Fibroblast of lung (primary cell): ENCODE measurements around the gene ALOX12. TPM values are rescaled to one million over a fixed set of nuclear protein-coding genes. Genes with fewer than 3 reads are reported as not detected.
"Not testable (repeated sequence)": the region's sequence is repeated elsewhere in the genome, so short reads cannot be mapped to it uniquely, and the experiment has no call there.

Experiments
- DNase-seq, 2 donors: peaks; one replicate each; pipeline versions ENCODE4 v3.0.0 to v3.0.0-alpha.2; 2010; ENCODE audit warnings: low read depth in 2 of 2
- H2AFZ ChIP-seq: 2 replicates; pipeline ENCODE4 v1.5.1; 2012; ENCODE audit warnings: low read length, control low read depth, inconsistent platforms
- H3K27ac ChIP-seq: 2 replicates; pipeline ENCODE4 v1.5.1; 2011; ENCODE audit warnings: low read length, control low read depth; ENCODE audit not compliant: insufficient read depth
- H3K27me3 ChIP-seq: 2 replicates; pipeline ENCODE4 v1.5.1; 2011; ENCODE audit warnings: mild to moderate bottlenecking, low read length; ENCODE audit not compliant: control insufficient read depth, insufficient read depth
- H3K36me3 ChIP-seq: 2 replicates; pipeline ENCODE4 v1.5.1; 2011; ENCODE audit warnings: low read length; ENCODE audit not compliant: control insufficient read depth, insufficient read depth
- H3K4me1 ChIP-seq: 2 replicates; pipeline ENCODE4 v1.5.1; 2011; ENCODE audit warnings: low read length; ENCODE audit not compliant: control insufficient read depth, insufficient read depth; ENCODE audit errors: extremely low read depth
- H3K4me2 ChIP-seq: 2 replicates; pipeline ENCODE4 v1.5.1; 2011; ENCODE audit warnings: low read length, control low read depth; ENCODE audit not compliant: insufficient read depth; ENCODE audit errors: extremely low read depth
- H3K4me3 ChIP-seq, 4 experiments: fragments of 200-600 bp in 1 of 4; sonication (generic) in 1 of 4; replicated peaks in 1 of 4; 2 replicates each; pipeline ENCODE4 v1.5.1; 2011 to 2016; ENCODE audit warnings: low read length in 4 of 4, low read depth in 3 of 4, mild to moderate bottlenecking in 3 of 4, control low read depth in 2 of 4, inconsistent platforms in 1 of 4, mixed read lengths in 1 of 4; ENCODE audit not compliant: insufficient read depth in 1 of 4; ENCODE audit errors: control extremely low read depth in 1 of 4
- H3K79me2 ChIP-seq: 2 replicates; pipeline ENCODE4 v1.5.1; 2012; ENCODE audit warnings: mild to moderate bottlenecking, low read length, inconsistent platforms; ENCODE audit not compliant: control insufficient read depth, insufficient read depth
- H3K9ac ChIP-seq: 2 replicates; pipeline ENCODE4 v1.5.1; 2011; ENCODE audit warnings: mild to moderate bottlenecking, low read length, control low read depth; ENCODE audit not compliant: insufficient read depth
- H3K9me3 ChIP-seq: 2 replicates; pipeline ENCODE4 v1.5.1; 2012; ENCODE audit warnings: low read depth, low read length; ENCODE audit not compliant: control insufficient read depth, insufficient read depth
- H4K20me1 ChIP-seq: 2 replicates; pipeline ENCODE4 v1.5.1; 2011; ENCODE audit warnings: low read length; ENCODE audit not compliant: control insufficient read depth, insufficient read depth; ENCODE audit errors: extremely low read depth
- EZH2 ChIP-seq: IDR thresholded peaks from 2 replicates; pipeline ENCODE4 v1.5.1; 2012; ENCODE audit warnings: low read length, control low read depth, mild to moderate bottlenecking; ENCODE audit errors: missing control alignments
- polyA plus RNA-seq, 2 donors: library from polyadenylated mRNA; depleted of rRNA in 1 of 2; stranded (reverse) in 1 of 2; unstranded in 1 of 2; fragments of >200 nt; gene quantifications; 2 replicates each; pipeline ENCODE4 v1.2.1, GENCODE V29; 2011 to 2012; ENCODE audit warnings: missing spikeins in 1 of 2
- total RNA-seq: library from RNA; depleted of rRNA; stranded (reverse); fragments of >200 nt; gene quantifications from 2 replicates; pipeline ENCODE4 v1.2.1, GENCODE V29; 2014
- TF ChIP-seq, protein P1 (sequence below), 2 donors: IDR thresholded peaks in 1 of 2; conservative IDR thresholded peaks in 1 of 2; 1 replicate in 1 of 2; 2 replicates in 1 of 2; pipeline ENCODE4 v1.5.1; 2011 to 2012; ENCODE audit warnings: low read length in 2 of 2, control low read depth in 1 of 2, inconsistent platforms in 1 of 2, low read depth in 1 of 2, mild to moderate bottlenecking in 1 of 2

The ALOX12 gene
- total and polyA plus RNA-seq, 2 donors (not counting 1 experiment from before 2014, with no cell fraction given): 0.06 to 0.17 TPM

DNA sequence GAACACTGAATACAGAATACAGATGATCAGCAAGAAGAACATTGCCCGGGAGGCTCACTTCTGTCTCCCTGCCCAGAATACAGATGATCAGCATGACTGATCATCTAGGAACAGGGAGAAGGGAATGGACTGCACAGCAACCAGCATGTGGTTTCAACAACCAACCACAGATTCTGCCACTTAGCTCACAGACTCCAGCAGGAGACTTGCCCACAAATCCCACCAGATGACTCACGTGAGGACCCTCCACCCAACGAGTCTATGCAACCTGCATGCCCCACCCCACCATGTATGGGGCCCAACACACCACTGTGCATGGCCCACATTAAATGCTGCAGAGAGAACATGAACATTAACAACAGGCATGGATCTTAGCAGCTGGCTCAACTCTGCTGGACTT, 36.1 kb upstream of the ALOX12 start:
- H3K4me1 ChIP-seq: no peaks in the 10 kb centered on the region
- no peak overlapping the region for H2AFZ ChIP-seq
- no peaks in the 10 kb centered on the region for H3K36me3 ChIP-seq
- no peaks in the 10 kb centered on the region for H4K20me1 ChIP-seq
- no peaks in the 10 kb centered on the region for H3K9me3 ChIP-seq
- no peak overlapping the region for H3K4me2 ChIP-seq
- H3K27ac ChIP-seq: no peak overlapping the region
- H3K27me3 ChIP-seq: no peaks in the 10 kb centered on the region
- TF ChIP-seq, protein P1, sequence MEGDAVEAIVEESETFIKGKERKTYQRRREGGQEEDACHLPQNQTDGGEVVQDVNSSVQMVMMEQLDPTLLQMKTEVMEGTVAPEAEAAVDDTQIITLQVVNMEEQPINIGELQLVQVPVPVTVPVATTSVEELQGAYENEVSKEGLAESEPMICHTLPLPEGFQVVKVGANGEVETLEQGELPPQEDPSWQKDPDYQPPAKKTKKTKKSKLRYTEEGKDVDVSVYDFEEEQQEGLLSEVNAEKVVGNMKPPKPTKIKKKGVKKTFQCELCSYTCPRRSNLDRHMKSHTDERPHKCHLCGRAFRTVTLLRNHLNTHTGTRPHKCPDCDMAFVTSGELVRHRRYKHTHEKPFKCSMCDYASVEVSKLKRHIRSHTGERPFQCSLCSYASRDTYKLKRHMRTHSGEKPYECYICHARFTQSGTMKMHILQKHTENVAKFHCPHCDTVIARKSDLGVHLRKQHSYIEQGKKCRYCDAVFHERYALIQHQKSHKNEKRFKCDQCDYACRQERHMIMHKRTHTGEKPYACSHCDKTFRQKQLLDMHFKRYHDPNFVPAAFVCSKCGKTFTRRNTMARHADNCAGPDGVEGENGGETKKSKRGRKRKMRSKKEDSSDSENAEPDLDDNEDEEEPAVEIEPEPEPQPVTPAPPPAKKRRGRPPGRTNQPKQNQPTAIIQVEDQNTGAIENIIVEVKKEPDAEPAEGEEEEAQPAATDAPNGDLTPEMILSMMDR (conservative IDR thresholded peaks at IDR 0.05 in 1 of 2, IDR thresholded peaks at IDR 0.05 in 1 of 2; ENCODE audit: low read depth in 1 of 2, low read length in 2 of 2): no peak
- TF ChIP-seq EZH2: no peak
- DNase-seq: no peak
- H3K4me3 ChIP-seq: no peak overlapping the region
- no peak overlapping the region for H3K9ac ChIP-seq
- H3K79me2 ChIP-seq: no peaks in the 10 kb centered on the region

DNA sequence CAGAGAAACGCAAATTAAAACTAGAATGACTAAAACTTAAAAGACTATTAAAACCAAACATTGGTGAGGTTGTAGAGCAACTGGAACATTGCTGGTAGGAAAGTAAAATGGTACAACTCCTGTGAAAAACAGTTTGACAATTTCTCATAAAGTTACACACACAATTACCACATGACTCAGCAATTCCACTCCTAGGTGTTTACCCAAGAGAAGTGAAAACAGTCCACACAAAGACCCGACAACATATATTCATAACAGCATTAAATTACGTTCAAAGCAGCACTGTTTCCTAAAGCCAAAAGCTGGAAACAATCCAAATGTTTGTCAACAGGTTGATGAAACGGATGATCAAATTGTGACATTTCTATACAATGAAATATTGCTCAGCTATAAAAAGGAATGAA, 26.5 kb upstream of the ALOX12 start:
- Histone ChIP-seq H3K4me1 (no peaks in the 10 kb centered on the region), H2AFZ (no peak overlapping the region), H3K9ac (no peak overlapping the region), H3K9me3 (no peaks in the 10 kb centered on the region), H3K4me2 (no peak overlapping the region), H4K20me1 (no peaks in the 10 kb centered on the region), H3K79me2 (no peaks in the 10 kb centered on the region), H3K36me3 (no peaks in the 10 kb centered on the region), H3K27me3 (no peaks in the 10 kb centered on the region), H3K27ac (no peak overlapping the region), H3K4me3 (no peak overlapping the region)
- no peak for DNase-seq
- no peak for TF ChIP-seq EZH2
- TF ChIP-seq, protein P1 (conservative IDR thresholded peaks at IDR 0.05 in 1 of 2, IDR thresholded peaks at IDR 0.05 in 1 of 2; ENCODE audit: low read depth in 1 of 2, low read length in 2 of 2): no peak

GRCh38 chr17:6970992-6971391, 24.9 kb upstream of the ALOX12 start:
- no peak overlapping the region for H2AFZ ChIP-seq

DNA sequence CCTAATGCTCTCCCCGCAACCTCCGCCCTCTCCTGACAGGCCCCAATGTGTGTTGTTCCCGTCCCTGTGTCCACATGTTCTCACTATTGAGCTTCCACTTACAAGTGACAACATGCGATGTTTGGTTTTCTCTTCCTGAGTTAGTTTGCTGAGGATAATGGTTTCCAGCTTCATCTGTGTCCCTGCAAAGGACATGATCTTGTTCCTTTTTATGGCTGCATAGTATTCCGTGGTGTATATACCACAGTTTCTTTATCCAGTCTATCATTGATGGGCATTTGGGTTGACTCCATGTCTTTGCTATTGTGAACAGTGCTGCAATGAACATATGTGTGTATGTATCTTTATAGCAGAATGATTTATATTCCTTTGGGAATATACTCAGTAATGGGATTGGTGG, 16.4 kb upstream of the ALOX12 start:
- DNase-seq, H3K27ac ChIP-seq, H3K9me3 ChIP-seq, H3K9ac ChIP-seq, H3K4me2 ChIP-seq, H3K79me2 ChIP-seq, H3K4me3 ChIP-seq, H3K36me3 ChIP-seq, H2AFZ ChIP-seq, H3K4me1 ChIP-seq, H3K27me3 ChIP-seq, H4K20me1 ChIP-seq: not testable (repeated sequence)

More at GRCh38 chr17:6970992-6971391, 24.9 kb upstream of the ALOX12 start:
- no peaks in the 10 kb centered on the region for H3K79me2 ChIP-seq
- H3K4me1 ChIP-seq: no peaks in the 10 kb centered on the region
- no peaks in the 10 kb centered on the region for H4K20me1 ChIP-seq
- no peaks in the 10 kb centered on the region for H3K27me3 ChIP-seq
- H3K36me3 ChIP-seq: no peaks in the 10 kb centered on the region
- H3K4me3 ChIP-seq: no peak overlapping the region
- H3K9me3 ChIP-seq: no peaks in the 10 kb centered on the region
- no peak overlapping the region for H3K27ac ChIP-seq
- no peak overlapping the region for H3K4me2 ChIP-seq
- no peak overlapping the region for H3K9ac ChIP-seq
- TF ChIP-seq, protein P1 (conservative IDR thresholded peaks at IDR 0.05 in 1 of 2, IDR thresholded peaks at IDR 0.05 in 1 of 2; ENCODE audit: low read depth in 1 of 2, low read length in 2 of 2): no peak
- TF ChIP-seq EZH2: no peak
- DNase-seq: no peak
